ENCODE measurements around the gene DLG2. TPM values are rescaled to one million over a fixed set of nuclear protein-coding genes. Genes with fewer than 3 reads are reported as not detected.
A peak's percentile ranks its signal among the peaks of the same experiment; 100 is the strongest.
"Not testable (repeated sequence)": the region's sequence is repeated elsewhere in the genome, so short reads cannot be mapped to it uniquely, and the experiment has no call there.

The DLG2 gene
- total RNA-seq, 4 donors from 2014 or later: 2.9 to 30.2 (median 22.6) TPM

DNA sequence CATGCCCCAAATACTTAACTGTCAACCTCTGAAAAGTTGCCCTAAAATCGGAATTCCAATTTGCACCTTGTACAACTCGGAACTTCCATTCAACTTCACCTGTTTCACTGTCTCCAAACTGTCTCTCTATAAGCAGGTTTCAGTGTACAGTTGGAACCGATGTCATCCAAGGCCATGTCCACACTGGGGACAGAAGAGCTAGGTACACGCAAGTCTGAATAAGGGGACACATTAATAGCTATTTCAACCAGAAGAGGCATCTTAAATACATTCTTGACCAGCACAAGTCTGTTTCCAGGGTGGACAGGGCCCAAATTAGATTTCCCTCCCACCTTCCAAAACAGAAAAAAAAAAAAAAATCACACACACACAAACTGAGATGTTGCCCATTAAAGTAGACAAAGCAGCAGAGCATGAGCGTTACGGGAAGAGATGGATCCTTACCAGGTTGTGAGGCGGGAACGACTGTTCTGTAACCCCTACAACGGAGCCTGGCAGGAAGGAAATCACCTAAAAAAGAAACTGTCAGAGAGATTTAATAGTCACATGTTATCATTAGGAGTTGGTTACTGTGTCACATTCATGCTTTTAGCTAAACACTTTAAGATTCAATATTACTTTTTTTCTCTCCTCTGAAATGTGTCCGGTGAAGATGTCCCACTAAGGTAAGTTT, 36.1 kb upstream of the DLG2 start:
- intact Hi-C loops (cut with DNase I; ENCODE audit: low total_unique reads): no loop called here
- Histone ChIP-seq H3K27ac (peak overlapping the region; percentile 95 to 98), H3K4me3 (peak overlapping the region; percentile 81 to 87), H3K4me1 (peaks cover 0 to 9% of the 10 kb centered on the region in 2 donors), H3K36me3 (no peaks in the 10 kb centered on the region), H3K27me3 (no peaks in the 10 kb centered on the region), H3K9me3 (no peaks in the 10 kb centered on the region)
- TF ChIP-seq POLR2A (IDR thresholded peaks at IDR 0.05) (no peak), CTCF (IDR thresholded peaks at IDR 0.05) (no peak)
- no peak for DNase-seq

DNA sequence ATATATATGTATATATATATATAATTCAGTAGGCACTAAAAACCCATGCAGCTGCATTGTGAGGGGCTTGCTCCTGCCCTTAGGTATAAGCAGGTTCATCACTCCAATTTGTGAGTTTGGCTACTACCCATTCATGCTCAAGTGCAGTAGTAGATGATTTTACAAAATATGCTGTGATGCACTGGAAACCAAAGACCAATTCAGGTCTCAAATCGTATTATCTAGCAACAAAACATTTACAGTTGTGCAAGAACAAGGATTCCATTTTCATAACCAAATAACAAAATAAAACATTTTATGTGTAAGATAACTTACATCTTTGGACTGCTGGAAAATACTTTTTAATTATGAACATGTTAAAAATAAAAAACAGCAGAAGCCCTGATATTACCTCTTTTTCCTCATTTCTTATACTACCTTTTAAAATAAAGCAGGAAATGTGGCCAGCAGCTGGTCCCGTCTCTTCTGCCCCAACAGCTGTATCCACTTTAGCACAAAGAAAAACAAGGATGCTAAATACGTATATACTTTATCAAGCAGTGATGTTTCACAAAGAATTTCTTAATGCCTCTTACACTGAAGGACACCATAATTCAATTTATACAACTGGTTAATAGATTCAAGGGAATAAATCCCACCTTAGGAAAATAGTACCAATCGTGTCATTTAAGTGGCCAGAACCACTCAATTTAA, 35.0 kb upstream of the DLG2 start:
- DNase-seq: no peak
- H3K4me1 ChIP-seq: peaks cover 0 to 16% of the 10 kb centered on the region in 2 donors
- peak overlapping the region; percentile 81 to 87 for H3K4me3 ChIP-seq
- intact Hi-C loops (cut with DNase I; ENCODE audit: low total_unique reads): no loop called here
- no peak overlapping the region for H3K27ac ChIP-seq
- H3K9me3 ChIP-seq: no peaks in the 10 kb centered on the region
- no peaks in the 10 kb centered on the region for H3K27me3 ChIP-seq
- no peaks in the 10 kb centered on the region for H3K36me3 ChIP-seq
- TF ChIP-seq CTCF (IDR thresholded peaks at IDR 0.05) (no peak), POLR2A (IDR thresholded peaks at IDR 0.05) (no peak)

DNA sequence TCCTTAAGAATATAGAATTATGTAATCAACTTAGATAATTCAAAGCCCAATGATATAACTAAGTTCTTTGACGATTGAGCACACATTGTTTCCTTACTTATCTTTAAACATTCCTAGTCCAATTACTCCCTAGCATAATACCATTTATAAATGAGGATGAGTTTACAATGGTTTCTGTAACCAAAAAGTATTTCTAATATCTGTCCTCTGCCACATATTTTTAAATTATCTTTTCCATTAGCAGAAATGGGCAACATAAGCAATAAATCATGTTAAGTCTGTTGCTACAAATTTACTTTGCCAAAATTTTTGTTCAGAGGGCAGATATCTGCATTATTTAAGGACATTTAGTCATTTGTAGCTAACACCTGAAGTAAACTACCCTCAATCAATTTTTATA, 31.0 kb upstream of the DLG2 start:
- Histone ChIP-seq H3K27me3 (no peaks in the 10 kb centered on the region), H3K9me3 (no peaks in the 10 kb centered on the region), H3K27ac (no peak overlapping the region), H3K36me3 (no peaks in the 10 kb centered on the region), H3K4me3 (no peak overlapping the region), H3K4me1 (peaks cover 0 to 16% of the 10 kb centered on the region in 2 donors)
- TF ChIP-seq CTCF (IDR thresholded peaks at IDR 0.05) (no peak), POLR2A (IDR thresholded peaks at IDR 0.05) (no peak)
- intact Hi-C loops (cut with DNase I; ENCODE audit: low total_unique reads): no loop called here
- DNase-seq: no peak

GRCh38 chr11:85656777-85657176, 29.6 kb upstream of the DLG2 start:
- Histone ChIP-seq H3K4me1 (peaks cover 0 to 16% of the 10 kb centered on the region in 2 donors), H3K27me3 (no peaks in the 10 kb centered on the region), H3K4me3 (no peak overlapping the region), H3K27ac (no peak overlapping the region), H3K36me3 (no peaks in the 10 kb centered on the region), H3K9me3 (no peaks in the 10 kb centered on the region)
- intact Hi-C loops (cut with DNase I; ENCODE audit: low total_unique reads): no loop called here
- DNase-seq: no peak
- TF ChIP-seq CTCF (IDR thresholded peaks at IDR 0.05): no peak
- TF ChIP-seq POLR2A (IDR thresholded peaks at IDR 0.05): no peak

DNA sequence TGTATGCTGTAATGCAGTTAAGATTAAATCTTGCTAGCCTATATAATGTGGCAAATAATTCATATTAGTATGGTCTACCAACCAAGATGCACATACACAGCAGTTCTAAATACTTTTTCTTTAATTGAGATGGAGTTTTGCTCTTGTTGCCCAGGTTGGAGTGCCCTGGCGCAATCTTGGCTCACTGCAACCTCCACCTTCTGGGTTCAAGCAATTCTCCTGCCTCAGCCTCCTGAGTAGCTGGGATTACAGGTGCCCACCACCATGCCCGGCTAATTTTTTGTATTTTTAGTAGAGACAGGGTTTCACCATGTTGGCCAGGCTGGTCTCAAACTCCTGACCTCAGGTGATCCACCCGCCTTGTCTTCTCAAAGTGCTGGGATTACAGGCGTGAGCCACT, 27.2 kb upstream of the DLG2 start:
- H3K4me1 ChIP-seq; intact Hi-C loops (cut with DNase I; ENCODE audit: low total_unique reads); DNase-seq; H3K27me3 ChIP-seq; H3K27ac ChIP-seq; H3K36me3 ChIP-seq; H3K9me3 ChIP-seq; H3K4me3 ChIP-seq: not testable (repeated sequence)

Data from uterus (tissue), 4 donors.